HepG2 (cell line): ENCODE results near the gene ITGB2. TPM values are rescaled to one million over a fixed set of nuclear protein-coding genes. Genes with fewer than 3 reads are reported as not detected.

Experiments used
- ATAC-seq: fragments of 200-7000 bp; cut with Tn5 transposase; 3 replicates; pipeline ENCODE4 v1.9.1; 2020; ENCODE audit warnings: mild to moderate bottlenecking, moderate library complexity
- BruUV-seq: library from RNA; stranded (reverse); fragments of 400-500 nt; replicated peaks from 2 replicates; lab custom pipeline; 2021; lab: Mats Ljungman, UMichigan
- CTCF ChIA-PET: fragments of 300-600 bp; formaldehyde crosslinking; extraction: SDS; loops from one replicate; lab custom pipeline; 2021; ENCODE audit warnings: low total read pairs, inconsistent platforms, low intra/inter-chr PET ratio; lab: Yijun Ruan, JAX
- POLR2A ChIA-PET: fragments of 350-600 bp; sonication (Branson Sonifier 250); formaldehyde crosslinking; loops from one replicate; lab custom pipeline; 2020; ENCODE audit warnings: antibody characterized with exemption, inconsistent platforms; lab: Yijun Ruan, JAX
- DNase-seq: peaks from one replicate; pipeline ENCODE4 v3.0.0-alpha.2; 2015; ENCODE audit warnings: low spot score
- FAIRE-seq: peaks from 3 replicates; lab custom pipeline; 2011; peaks lifted over from hg19 to GRCh38; lab: Jason Lieb, UNC
- H2AFZ ChIP-seq: one replicate; pipeline ENCODE4 v1.6.1; 2011; ENCODE audit warnings: low read length, inconsistent platforms
- H3K27ac ChIP-seq: fragments of 300-600 bp; 3 replicates; pipeline ENCODE4 v1.8.0; 2011; ENCODE audit warnings: mixed run types, mild to moderate bottlenecking, mixed read lengths, low read length, inconsistent platforms; ENCODE audit not compliant: insufficient read depth; ENCODE audit errors: extremely low read length
- H3K27me3 ChIP-seq, 2 experiments: fragments of 200-600 bp in 1 of 2; 2 replicates in 1 of 2; 3 replicates in 1 of 2; pipeline versions ENCODE4 v1.6.0 to v1.8.0; 2011; ENCODE audit warnings: low read length in 2 of 2, mild to moderate bottlenecking in 2 of 2, moderate library complexity in 2 of 2, inconsistent platforms in 1 of 2; ENCODE audit not compliant: insufficient read depth in 2 of 2, control insufficient read depth in 1 of 2
- H3K36me3 ChIP-seq, 2 experiments: fragments of 200-600 bp in 1 of 2; replicated peaks in 1 of 2; 2 replicates in 1 of 2; 3 replicates in 1 of 2; pipeline versions ENCODE4 v1.5.1 to v1.8.0; 2011; ENCODE audit warnings: low read length in 2 of 2, inconsistent platforms in 1 of 2; ENCODE audit not compliant: insufficient read depth in 2 of 2, control insufficient read depth in 1 of 2
- H3K4me1 ChIP-seq: 2 replicates; pipeline ENCODE4 v1.5.1; 2012; ENCODE audit warnings: low read length, inconsistent platforms; ENCODE audit not compliant: insufficient read depth
- H3K4me2 ChIP-seq: 2 replicates; pipeline ENCODE4 v1.6.0; 2011; ENCODE audit warnings: low read depth, low read length, inconsistent platforms
- H3K4me3 ChIP-seq, 3 experiments: fragments of 200-600 bp in 1 of 3; sonication (generic), shearing (Covaris generic) in 1 of 3; replicated peaks in 1 of 3; 2 replicates each; pipeline ENCODE4 v1.5.1; 2011 to 2016; ENCODE audit warnings: low read length in 3 of 3, inconsistent platforms in 2 of 3, low read depth in 2 of 3, mild to moderate bottlenecking in 2 of 3, control low read depth in 1 of 3, mixed read lengths in 1 of 3; ENCODE audit not compliant: insufficient read depth in 1 of 3
- H3K79me2 ChIP-seq: one replicate; pipeline ENCODE4 v1.6.1; 2011; ENCODE audit warnings: low read length, inconsistent platforms; ENCODE audit not compliant: insufficient read depth
- H3K9ac ChIP-seq: 2 replicates; pipeline ENCODE4 v1.6.0; 2011; ENCODE audit warnings: mild to moderate bottlenecking, low read depth, low read length, inconsistent platforms; ENCODE audit not compliant: insufficient read depth
- H3K9me3 ChIP-seq: 2 replicates; pipeline ENCODE4 v1.5.1; 2012; ENCODE audit warnings: mild to moderate bottlenecking, low read length
- H4K20me1 ChIP-seq: 2 replicates; pipeline ENCODE4 v1.6.0; 2011; ENCODE audit warnings: inconsistent platforms, mild to moderate bottlenecking, low read length, moderate library complexity; ENCODE audit not compliant: insufficient read depth
- CHCHD3 ChIP-seq: sonication (generic); formaldehyde crosslinking; IDR thresholded peaks from 2 replicates; pipeline ENCODE4 v1.8.0; 2022; ENCODE audit warnings: mild to moderate bottlenecking, missing genetic modification reagents, moderate library complexity
- ESRRA ChIP-seq: sonication (generic); formaldehyde crosslinking; IDR thresholded peaks from 2 replicates; pipeline ENCODE4 v1.5.1; 2020; ENCODE audit warnings: mild to moderate bottlenecking, low read depth, missing genetic modification reagents
- HNRNPL ChIP-seq: fragments of 200-400 bp; formaldehyde crosslinking; IDR thresholded peaks from 2 replicates; pipeline ENCODE4 v1.6.1; 2017; ENCODE audit warnings: mild to moderate bottlenecking, low read depth, low read length
- PPARG ChIP-seq: conservative IDR thresholded peaks from 2 replicates; pipeline ENCODE4 v1.6.1; 2016; ENCODE audit warnings: missing biosample characterization, missing genetic modification reagents
- ZFX ChIP-seq: sonication (generic); formaldehyde crosslinking; IDR thresholded peaks from 2 replicates; pipeline ENCODE4 v1.4.0; 2020; ENCODE audit warnings: mild to moderate bottlenecking, low read depth, missing genetic modification reagents, moderate library complexity
- ZNF550 ChIP-seq: sonication (generic); formaldehyde crosslinking; IDR thresholded peaks from 2 replicates; pipeline ENCODE4 v1.4.0; 2020; ENCODE audit warnings: mild to moderate bottlenecking, missing genetic modification reagents, borderline replicate concordance
- ZNF646 ChIP-seq: sonication (generic); formaldehyde crosslinking; IDR thresholded peaks from 2 replicates; pipeline ENCODE4 v1.9.0; 2021; ENCODE audit warnings: mild to moderate bottlenecking, missing genetic modification reagents
- WGBS: methylation state at CpG from one replicate; pipeline ENCODE4 v1.1.6; 2017; ENCODE audit warnings: low lambda C conversion rate; 5-methylcytosine and 5-hydroxymethylcytosine counted together
- in situ Hi-C: cut with HindIII; loops from 2 replicates; pipeline ENCODE4 v1.10.0; 2017; ENCODE audit warnings: low pct_unique_long_range_greater_than_20kb; ENCODE audit not compliant: extremely low pct_ligation_motif_present
- intact Hi-C: fragments of 100-400 bp; cut with micrococcal nuclease; formaldehyde crosslinking; loops from one replicate; pipeline ENCODE4 v1.10.0; 2022; ENCODE audit not compliant: unreplicated experiment
- polyA plus RNA-seq, 8 experiments: library from polyadenylated mRNA; depleted of rRNA in 3 of 8; stranded (reverse) in 7 of 8; unstranded in 1 of 8; fragments of >200 nt; fragmentation: Illumina TruSeq in 4 of 8; extraction: Trizol in 4 of 8; gene quantifications; 2 replicates each; pipeline versions ENCODE4 v1.2.1 to v1.2.3, GENCODE V29; 2011 to 2016; ENCODE audit warnings: low read depth in 4 of 8, missing spikeins in 1 of 8, mixed read lengths in 1 of 8; ENCODE audit not compliant: insufficient read depth in 1 of 8
- total RNA-seq, 5 experiments: library from RNA; depleted of rRNA; stranded (reverse); fragments of >200 nt; fragmentation: Illumina TruSeq; extraction: Trizol; gene quantifications; 2 replicates each; pipeline ENCODE4 v1.2.3, GENCODE V29; 2016; ENCODE audit warnings: low read depth in 1 of 5
- TF ChIP-seq, protein P1 (sequence below): sonication (generic); formaldehyde crosslinking; IDR thresholded peaks from 2 replicates; pipeline ENCODE4 v1.4.0; 2020; ENCODE audit warnings: missing genetic modification reagents

The ITGB2 gene
- total and polyA plus RNA-seq, 2 of the 13 experiments (the other 11 are each of a cell fraction or from before 2014, with no cell fraction given) = 4.2 to 18.0 TPM

GRCh38 chr21:44894687-44895302, 25.9 kb downstream of the ITGB2 start (continued):
- no peak for TF ChIP-seq ZNF646 (CRISPR knock-in tag)
- no peak for TF ChIP-seq CHCHD3 (CRISPR knock-in tag)
- no peak for TF ChIP-seq ESRRA (CRISPR knock-in tag)

GRCh38 chr21:44893948-44894656, 26.6 kb downstream of the ITGB2 start:
- Histone ChIP-seq H4K20me1 (no peaks in the 10 kb centered on the region), H3K79me2 (no peaks in the 10 kb centered on the region), H3K4me2 (peak overlapping the region; percentile 43), H2AFZ (no peak overlapping the region), H3K4me3 (no peak overlapping the region), H3K9me3 (no peaks in the 10 kb centered on the region), H3K27ac (no peak overlapping the region), H3K27me3 (peaks cover 3 to 7% of the 10 kb centered on the region in 2 experiments; a peak in 2 of 5 replicates), H3K4me1 (peaks cover 72% of the 10 kb centered on the region), H3K9ac (no peak overlapping the region), H3K36me3 (no peaks in the 10 kb centered on the region)
- in situ Hi-C loops (no loop called here), intact Hi-C loops (loop anchor here (5.0 kb wide), 1 partner anchor 92 kb away; the partner anchor contains the start of gene UBE2G2)
- no TSS peak for BruUV-seq
- DNase-seq (no peak), FAIRE-seq (no peak), ATAC-seq (no peak)
- CTCF ChIA-PET = interaction anchor here (1.5 kb wide), 1 partner anchor 16 kb away, joined by 3 read pairs; no protein-coding TSS in a partner anchor
- 23% methylated on average over 5 of the region's 15 CpGs for WGBS
- POLR2A ChIA-PET = interaction anchor here (0.8 to 1.6 kb wide), 7 partner anchors 12 to 93 kb away, joined by 3 to 5 read pairs (median 4); partner anchors contain the start of gene UBE2G2
- peak; percentile 67; the same call in 1 of the 2 replicates for TF ChIP-seq PPARG
- no peak for TF ChIP-seq ZNF550 (CRISPR knock-in tag)
- 0 out of 2 replicates have a peak, but pooled peaks have one; percentile 37 for TF ChIP-seq HNRNPL
- 0 out of 2 replicates have a peak, but pooled peaks have one; percentile 20 for TF ChIP-seq ZFX (CRISPR knock-in tag)
- TF ChIP-seq, protein P1, sequence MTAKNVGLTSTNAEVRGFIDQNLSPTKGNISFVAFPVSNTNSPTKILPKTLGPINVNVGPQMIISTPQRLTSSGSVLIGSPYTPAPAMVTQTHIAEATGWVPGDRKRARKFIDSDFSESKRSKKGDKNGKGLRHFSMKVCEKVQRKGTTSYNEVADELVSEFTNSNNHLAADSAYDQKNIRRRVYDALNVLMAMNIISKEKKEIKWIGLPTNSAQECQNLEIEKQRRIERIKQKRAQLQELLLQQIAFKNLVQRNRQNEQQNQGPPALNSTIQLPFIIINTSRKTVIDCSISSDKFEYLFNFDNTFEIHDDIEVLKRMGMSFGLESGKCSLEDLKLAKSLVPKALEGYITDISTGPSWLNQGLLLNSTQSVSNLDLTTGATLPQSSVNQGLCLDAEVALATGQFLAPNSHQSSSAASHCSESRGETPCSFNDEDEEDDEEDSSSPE (CRISPR knock-in tag) = no peak
